Bone marrow (tissue), 2 donors: ENCODE data around the gene CSHL1.
"Not testable (repeated sequence)": the region's sequence is repeated elsewhere in the genome, so short reads cannot be mapped to it uniquely, and the experiment has no call there.

ENCODE experiments used
- DNase-seq, 2 donors: peaks; one replicate each; lab custom pipeline; 2025; lab: John Stamatoyannopoulos, UW

CSHL1 gene

DNA sequence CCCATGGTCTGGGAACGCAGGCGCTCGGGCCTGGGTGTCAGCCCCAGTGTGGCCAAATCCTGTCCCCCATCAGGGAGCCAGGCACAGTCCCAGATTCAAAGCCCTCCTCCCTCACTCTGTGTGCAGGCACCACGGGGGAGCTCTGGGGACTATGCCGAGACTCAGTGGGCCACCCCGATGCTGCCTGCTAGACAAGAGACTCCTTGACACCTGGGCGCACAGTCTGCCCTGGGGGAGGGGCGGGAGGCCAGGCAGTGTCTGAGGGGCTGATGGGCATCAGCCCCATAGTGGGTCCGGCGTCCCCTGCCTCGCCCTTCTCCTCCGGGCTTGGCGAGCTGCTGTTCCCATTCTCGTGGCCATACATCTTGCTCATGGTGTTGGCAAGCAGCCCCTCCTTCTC is 29.5 kb upstream of the CSHL1 start:
- no peak for DNase-seq

GRCh38 chr17:63939884-63940283 is 28.8 kb upstream of the CSHL1 start:
- DNase-seq, result no peak

DNA sequence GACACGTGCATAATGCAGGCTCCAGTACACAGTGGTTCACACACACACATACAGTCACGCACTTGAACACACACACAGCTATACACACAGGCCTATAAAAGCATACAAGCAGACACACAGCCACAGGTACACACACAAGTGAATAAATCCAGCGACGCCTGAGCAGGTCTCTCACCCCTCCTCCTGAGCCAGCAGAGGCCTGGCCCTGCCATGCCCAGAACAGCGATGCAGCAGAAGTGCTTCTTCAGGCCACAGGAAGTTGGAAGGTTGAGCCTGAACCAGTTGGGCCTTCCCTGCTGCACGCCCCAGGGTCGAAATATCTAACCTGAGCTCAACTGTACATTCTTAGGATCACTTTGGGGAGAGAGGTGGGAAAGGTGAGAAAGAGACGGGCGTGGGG is 28.3 kb upstream of the CSHL1 start:
- no peak for DNase-seq

GRCh38 chr17:63937920-63938319 is 26.9 kb upstream of the CSHL1 start:
- DNase-seq, result no peak

- no peak for DNase-seq
Observed at GRCh38 chr17:63937319-63937718, 26.3 kb upstream of the CSHL1 start.

DNA sequence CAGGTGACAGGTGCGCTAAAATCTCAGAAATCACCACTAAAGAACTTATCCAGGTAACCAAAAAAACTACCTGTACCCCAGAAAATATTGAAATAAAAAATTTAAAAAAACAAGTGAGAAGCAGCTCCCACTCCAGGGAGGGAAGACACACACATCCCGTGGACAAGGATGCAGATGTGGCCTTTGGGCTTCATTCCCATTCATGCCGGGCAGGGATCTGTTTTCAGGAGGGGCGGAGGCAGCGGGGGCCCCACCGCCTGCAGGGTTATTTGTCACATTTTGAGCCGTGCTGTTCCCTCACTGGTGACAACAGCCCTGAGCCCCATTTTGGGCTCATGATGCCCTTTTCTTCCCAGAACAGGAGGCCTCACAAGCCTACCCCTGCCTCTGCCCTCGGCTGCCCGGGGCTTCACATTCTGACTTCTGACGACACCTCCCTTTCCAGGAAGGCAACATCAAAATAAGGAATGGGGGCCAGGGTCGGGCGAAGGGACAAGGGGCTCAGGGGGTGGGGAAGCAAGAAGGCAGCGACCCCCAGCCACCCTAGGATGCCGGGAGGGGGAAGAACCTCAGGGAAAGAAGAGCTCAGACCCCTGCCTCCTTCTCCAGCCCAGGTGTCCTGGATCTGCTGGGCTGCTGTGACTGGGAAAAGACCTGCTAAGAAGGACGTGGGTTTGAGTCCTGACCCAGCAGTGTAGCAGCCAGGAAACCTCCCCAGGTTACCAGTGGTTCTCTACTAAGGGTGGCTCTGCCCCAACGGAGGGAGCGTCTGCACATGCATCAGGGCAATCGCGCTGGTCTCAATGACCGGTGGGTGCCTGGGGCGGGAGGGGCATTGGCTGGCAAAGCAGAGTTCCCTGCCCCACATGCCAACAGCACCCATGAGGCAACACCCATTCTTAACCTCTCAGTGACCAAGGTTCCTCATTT is 23.4 kb upstream of the CSHL1 start:
- no peak for DNase-seq

DNA sequence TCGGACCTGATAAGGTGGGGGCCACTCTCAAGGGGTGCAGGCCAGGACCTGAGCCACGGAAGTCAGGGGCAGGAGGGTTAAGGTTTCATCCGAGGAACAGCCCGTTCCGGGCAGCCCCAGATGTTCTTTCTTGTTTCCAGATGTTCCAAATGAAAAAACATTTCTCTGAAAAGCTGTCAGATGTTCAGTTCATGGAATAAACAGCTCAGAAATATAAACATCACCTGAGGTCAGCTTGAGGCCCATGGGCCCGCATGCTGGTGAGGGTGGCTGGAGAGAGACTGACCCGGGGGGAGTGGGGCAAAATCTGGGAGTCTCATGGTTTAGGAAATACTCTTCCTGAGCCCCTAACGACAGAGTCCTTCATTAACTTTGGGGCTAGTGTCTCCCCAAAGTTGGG is 22.5 kb upstream of the CSHL1 start:
- DNase-seq, result no peak

DNA sequence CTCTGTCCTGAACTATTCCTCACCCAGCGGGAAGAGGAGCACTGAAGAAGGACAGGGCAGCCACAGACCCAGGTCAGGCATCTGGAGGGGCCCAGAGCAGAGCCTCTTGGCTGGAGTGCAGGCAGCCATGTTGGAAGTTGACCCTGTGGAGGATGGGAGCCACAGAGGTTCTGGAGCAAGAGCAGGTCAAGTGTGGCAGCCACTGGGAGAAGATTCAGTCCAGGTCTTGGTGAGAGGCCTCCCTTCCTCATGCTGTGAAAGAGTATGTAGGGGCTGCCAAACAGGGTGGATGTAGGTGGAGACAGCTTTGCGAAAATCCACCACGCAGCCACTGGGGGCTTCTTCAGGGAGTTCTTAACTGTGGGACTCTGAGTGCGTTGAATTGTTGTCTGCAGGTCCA is 21.7 kb upstream of the CSHL1 start:
- no peak for DNase-seq

DNA sequence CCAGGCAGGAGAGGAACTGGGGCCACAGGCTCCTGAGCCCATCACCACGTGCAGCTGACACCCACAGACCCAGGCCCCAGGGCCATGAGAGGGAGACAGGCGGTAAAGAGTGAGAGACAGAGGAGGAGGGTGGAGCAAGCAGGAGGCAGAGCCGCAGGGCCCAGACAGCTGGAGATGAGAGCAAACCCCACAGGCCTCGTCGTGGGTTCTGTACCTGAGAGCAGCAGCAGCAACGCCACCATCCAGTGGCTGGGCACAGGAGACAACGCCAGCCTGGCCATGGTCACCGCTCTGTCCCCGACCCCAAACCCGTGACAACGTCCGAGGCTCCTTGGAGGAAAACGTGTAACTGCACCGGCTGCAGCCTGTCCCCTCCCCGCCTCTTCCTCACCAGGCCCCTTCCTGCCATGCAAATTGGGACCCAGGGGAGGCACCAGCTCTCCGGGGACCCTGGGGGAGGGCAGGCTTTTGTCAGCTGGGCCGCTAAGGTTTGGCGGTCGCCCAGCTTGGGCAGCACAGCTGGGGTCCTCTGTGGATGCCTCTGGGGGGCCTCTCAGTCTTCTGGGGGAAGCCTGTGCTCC is 21.0 kb upstream of the CSHL1 start, which contains the start of gene CD79B:
Gene CD79B (minus strand): TSS at position 351 of the 581 bp plus-strand sequence. CDS start 70 bp downstream, at position 281.
- DNase-seq, result peak in 1 of 2 donors; percentile 15

GRCh38 chr17:63930951-63931575 is 20.0 kb upstream of the CSHL1 start:
- peak; percentile 12 to 60 for DNase-seq

DNA sequence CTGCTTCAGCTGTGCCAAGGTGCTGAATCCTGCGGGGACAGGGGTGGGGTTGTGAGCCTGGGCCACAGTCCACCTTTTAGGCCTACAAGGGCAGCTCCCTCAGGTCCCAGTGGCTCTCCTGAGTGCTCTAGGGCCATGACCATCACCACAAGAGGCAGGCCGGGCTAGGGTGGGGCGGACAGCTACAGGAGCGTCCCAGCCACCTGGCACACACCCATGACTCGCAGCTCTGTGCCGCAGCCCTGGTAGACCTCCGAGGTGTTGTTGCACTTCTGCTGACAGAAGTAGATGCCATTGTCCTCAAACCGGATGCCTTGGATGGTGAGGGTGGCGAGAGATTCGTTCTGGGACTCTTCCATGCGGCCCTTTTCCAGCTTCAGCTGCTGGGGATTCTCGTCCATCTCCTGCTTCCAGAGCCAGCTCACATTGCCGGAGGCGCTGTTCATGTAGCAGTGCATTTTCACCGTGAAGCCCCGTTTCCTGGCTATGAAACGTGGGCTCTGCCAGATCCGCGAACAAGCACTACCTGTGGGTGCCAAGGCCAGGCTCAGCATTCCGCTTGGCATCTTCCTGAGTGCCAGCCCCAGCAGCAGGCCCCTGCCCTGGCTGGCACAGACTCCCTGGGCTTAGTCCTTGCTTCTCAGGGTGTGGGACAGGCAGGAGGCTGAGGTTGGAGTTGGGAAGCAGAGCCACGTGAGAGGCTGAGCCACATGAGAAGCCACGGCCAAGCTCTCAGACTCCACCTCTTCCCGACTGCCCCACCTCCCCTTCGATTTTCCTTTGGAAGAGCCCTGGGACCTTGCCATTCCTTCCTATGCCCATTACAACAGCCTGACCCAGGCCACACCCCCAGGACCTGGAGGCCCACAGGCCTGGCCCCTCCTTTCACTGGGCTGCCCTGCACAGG is 19.1 kb upstream of the CSHL1 start:
- no peak for DNase-seq

GRCh38 chr17:63928966-63929695 is 18.1 kb upstream of the CSHL1 start:
- DNase-seq, result no peak

DNA sequence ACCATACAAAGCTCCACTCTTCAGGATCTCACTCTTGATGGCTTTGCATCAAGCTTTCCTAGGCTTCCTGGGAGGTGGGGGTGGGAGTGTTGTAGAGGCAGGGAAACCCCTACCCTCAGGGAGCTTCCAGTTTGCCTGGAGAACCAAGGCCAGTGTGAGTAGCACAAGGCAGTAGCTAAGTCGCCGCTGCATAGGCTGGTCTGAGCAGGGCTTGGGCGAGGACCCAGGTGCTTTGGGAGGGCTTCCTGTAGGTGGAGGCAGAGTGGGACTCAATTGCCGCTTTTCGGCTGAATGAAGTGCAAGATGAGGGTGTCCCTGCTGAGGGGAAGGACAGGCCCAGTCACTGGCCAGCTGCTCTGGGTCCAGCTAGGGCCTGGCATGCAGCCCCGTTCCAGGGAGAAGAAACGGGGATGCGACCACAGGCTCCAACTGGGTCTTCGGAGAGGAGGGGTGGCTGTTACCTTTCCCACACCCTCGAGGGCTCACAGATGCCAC is 17.2 kb upstream of the CSHL1 start:
- no peak for DNase-seq

DNA sequence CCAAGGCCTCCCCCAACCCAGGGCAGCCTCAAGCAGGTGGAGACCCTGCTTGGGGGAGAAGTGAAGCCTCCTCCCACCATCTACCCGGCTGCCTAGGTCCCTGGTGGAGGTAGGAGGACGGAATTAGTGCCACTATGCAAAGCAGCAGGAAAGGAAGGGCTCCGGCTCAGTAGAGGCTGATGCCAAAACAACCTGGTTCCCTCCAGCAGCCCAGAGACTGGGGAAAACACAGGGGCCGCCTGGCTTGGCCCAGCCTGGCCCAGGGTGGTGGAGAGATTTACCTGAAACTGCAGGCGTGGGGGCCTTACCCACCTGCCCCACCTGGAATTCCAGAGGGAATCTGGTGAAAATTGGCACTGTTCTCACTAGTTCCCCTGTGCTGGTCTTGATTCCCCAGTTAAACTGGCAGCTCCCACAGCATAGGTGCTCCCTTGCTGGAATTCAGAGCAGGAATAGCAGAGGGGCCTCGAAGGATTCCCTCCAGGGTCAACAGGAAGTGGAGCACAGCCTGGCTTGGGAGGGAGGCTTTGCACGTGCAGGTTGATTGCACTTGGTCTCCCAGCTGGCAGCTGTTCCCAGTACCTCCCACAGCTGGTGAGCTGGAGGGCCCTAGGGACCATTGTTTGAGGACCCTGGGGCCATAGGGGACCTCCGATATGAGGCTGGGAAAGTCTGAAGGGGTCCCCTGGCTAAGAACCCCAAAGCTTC is 16.6 kb upstream of the CSHL1 start:
- no peak for DNase-seq

- DNase-seq, result no peak
Observed at GRCh38 chr17:63926164-63926563, 15.1 kb upstream of the CSHL1 start.

DNA sequence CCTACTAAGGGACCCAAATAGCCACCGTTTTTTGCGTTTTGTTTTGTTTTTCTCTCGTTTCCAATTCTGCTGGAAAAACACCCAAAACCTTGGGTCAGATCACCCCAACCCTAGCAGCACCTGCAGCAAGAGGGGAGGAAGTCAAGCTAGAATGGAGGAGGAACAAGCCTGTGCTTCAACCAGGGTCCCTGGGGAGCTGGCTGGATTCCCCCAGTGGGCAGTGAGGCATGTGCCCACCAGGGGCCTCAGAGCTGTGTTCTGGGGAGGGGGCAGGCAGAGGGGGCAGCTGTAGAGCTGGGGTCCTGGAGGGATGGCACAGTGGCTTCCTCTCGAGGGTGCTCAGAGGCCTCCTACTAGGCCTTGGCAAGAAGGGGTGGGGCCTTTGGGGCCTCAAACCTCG is 14.6 kb upstream of the CSHL1 start:
- no peak for DNase-seq

DNA sequence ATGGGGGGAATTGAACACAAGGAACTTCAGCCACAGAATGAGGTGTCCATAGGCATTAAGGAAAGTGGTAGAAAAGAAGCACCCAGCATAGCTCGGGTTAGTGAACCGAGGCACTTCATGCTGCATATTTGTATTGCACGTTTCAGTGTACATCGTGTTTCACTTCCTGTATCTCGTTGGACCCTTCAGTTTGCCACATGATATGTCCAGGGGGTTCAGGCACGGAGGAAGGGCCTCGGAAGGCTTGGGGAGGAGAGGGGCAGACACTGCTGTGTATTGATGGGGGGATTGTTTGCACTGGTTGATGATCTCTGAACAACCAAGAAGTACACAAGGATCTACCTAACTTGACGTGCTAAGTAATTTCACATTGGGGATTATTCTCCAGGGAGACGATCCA is 11.3 kb upstream of the CSHL1 start:
- not testable (repeated sequence) for DNase-seq

DNA sequence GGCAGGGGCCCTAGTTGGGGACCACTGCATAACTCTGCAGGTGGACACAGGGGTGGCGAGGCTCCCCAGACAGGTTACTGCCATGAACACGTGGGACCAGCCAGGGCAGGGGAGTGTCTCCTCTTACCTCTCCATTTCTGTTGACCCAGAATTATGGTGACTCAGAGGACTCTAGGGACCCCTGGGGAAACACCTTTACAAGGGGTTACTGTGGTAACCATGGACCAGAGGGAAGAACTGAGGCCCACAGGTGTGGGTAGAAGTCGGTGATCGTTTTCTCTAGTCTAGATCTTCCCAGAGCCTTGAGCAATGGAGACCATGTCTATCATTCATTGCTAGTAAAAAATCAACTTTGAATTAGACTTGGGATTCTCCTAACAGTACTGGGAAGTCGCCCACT is 9.7 kb upstream of the CSHL1 start:
- not testable (repeated sequence) for DNase-seq

DNA sequence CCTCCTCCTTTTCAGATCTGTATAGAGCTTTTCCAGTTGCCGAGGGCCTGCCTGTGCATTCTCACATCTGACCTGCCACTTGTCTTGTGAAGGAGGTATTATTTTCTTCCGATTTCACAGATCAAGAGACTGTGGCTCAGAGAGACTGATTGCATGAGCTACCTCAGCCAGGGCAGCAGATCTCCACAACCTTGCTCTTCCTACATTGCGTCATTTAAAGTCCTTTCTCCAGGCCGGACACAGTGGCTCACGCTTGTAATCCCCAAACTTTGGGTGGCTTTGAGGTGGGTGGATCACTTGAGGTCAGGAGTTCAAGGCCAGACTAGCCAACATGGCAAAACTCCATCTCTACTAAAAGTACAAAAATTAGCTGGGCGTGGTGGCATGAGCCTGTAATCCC is 9.0 kb upstream of the CSHL1 start:
- DNase-seq, result not testable (repeated sequence)

- DNase-seq, result peak; percentile 29 to 72
Observed at GRCh38 chr17:63919311-63919723, 8.3 kb upstream of the CSHL1 start.
